Heart left ventricle (tissue), 16 donors: ENCODE measurements around the gene MAPKAPK5. TPM values are rescaled to one million over a fixed set of nuclear protein-coding genes. Genes with fewer than 3 reads are reported as not detected.

ENCODE experiments used
- ATAC-seq, 4 donors: fragments of 200-7000 bp; cut with Tn5 transposase; one replicate each; pipeline ENCODE4 v1.9.1; 2020 to 2022; ENCODE audit warnings: moderate library complexity in 4 of 4, mild to moderate bottlenecking in 3 of 4, moderate number of reproducible peaks in 1 of 4
- DNase-seq, 5 donors: peaks; one replicate each; pipeline ENCODE4 v3.0.0-alpha.2; 2020
- H3K27ac ChIP-seq, 12 donors: fragments of 200-600 bp; sonication (generic) in 4 of 12; one replicate each; pipeline versions ENCODE4 v1.5.0 to v1.8.0; 2016 to 2022; ENCODE audit warnings: mild to moderate bottlenecking in 2 of 12
- H3K27me3 ChIP-seq, 9 donors: fragments of 200-600 bp; sonication (generic) in 2 of 9; one replicate each; pipeline versions ENCODE4 v1.5.1 to v1.8.0; 2016 to 2022; ENCODE audit warnings: mild to moderate bottlenecking in 3 of 9
- H3K36me3 ChIP-seq, 9 donors: fragments of 200-600 bp; sonication (generic) in 2 of 9; one replicate each; pipeline versions ENCODE4 v1.5.0 to v1.8.0; 2018 to 2022; ENCODE audit warnings: mild to moderate bottlenecking in 2 of 9
- H3K4me1 ChIP-seq, 12 donors: fragments of 200-600 bp; sonication (generic) in 4 of 12; one replicate each; pipeline versions ENCODE4 v1.5.0 to v1.8.0; 2016 to 2022; ENCODE audit warnings: mild to moderate bottlenecking in 3 of 12
- H3K4me3 ChIP-seq, 12 donors: fragments of 200-600 bp; sonication (generic) in 4 of 12; one replicate each; pipeline versions ENCODE4 v1.5.0 to v1.8.0; 2017 to 2022; ENCODE audit warnings: mild to moderate bottlenecking in 9 of 12, moderate library complexity in 4 of 12
- H3K9me3 ChIP-seq, 12 donors: fragments of 200-600 bp; sonication (generic) in 4 of 12; one replicate each; pipeline versions ENCODE4 v1.5.0 to v1.8.0; 2016 to 2022; ENCODE audit warnings: mild to moderate bottlenecking in 1 of 12
- POLR2A ChIP-seq, 2 donors: fragments of 450-650 bp; IDR thresholded peaks; one replicate each; pipeline ENCODE4 v1.6.1; 2017; ENCODE audit warnings: antibody characterized with exemption in 2 of 2, mild to moderate bottlenecking in 2 of 2, moderate library complexity in 2 of 2
- WGBS, 4 donors: extraction: QIAGEN DNeasy Blood & Tissue Kit in 2 of 4; methylation state at CpG; one replicate each; pipeline versions ENCODE4 v1.1.5 to v1.1.7; 2013 to 2018; 5-methylcytosine and 5-hydroxymethylcytosine counted together
- intact Hi-C, 10 donors: fragments of 100-400 bp; cut with DNase I; formaldehyde crosslinking; loops; one replicate each; pipeline versions ENCODE4 v1.11.1 to v1.14.2; 2022
- polyA plus RNA-seq, 2 donors: library from polyadenylated mRNA; stranded (reverse); fragments of 200-250 nt; gene quantifications; one replicate each; pipeline ENCODE4 v1.2.3, GENCODE V29; 2013
- total RNA-seq, 9 donors: library from RNA; depleted of rRNA in 2 of 9; stranded (reverse); fragments of >200 nt in 2 of 9; fragmentation: NEBNext Ultra II Directional in 3 of 9; extraction: Animal tissue kit (Norgen Biotek cat#: 25700) in 3 of 9; gene quantifications; one replicate each; pipeline versions ENCODE4 v1.1.0 to v1.2.4, GENCODE V29; 2016 to 2023
- TF ChIP-seq, protein P1 (sequence below), 12 donors: fragments of 200-600 bp; sonication (generic) in 4 of 12; IDR thresholded peaks; one replicate each; pipeline versions ENCODE4 v1.5.0 to v1.8.0; 2018 to 2022; ENCODE audit warnings: antibody characterized with exemption in 12 of 12, mild to moderate bottlenecking in 5 of 12
- donor health status: ischemic (EF 13 %, LVEDD 7.1; RV severe dilation, severe dysfunction).
- donor health status: healthy with polysubstance abuse.
- donor health status: DM: no; HTN: yes; CAD: no.
- donor health status: DM: no; HTN: no; CAD: no.
- donor health status: ischemic (EF 25% LVEDD 6.9; RV normal size, moderate dysfunction).
- donor health status: ischemic (EF 25% LVEDD 5.7; RV mildly dilated, moderate dysfunction).
- donor health status: healthy.
- donor health status: DM: yes; HTN: yes; CAD: no.
- donor health status: ischemic (EF 35%, LVEDD 5.7; RV mildly dilated, moderate dysfunction).
- donor health status: nonischemic (EF 11% LVEDD 7.7; RV severe dilation, severe dysfunction).
- donor health status: DM: yes; HTN: yes; CAD: no.
- donor health status: PGD.
- donor health status: ischemic (EF 29% LVEDD 5.4; RV normal size, mild dysfunction).
- donor health status: nonischemic (EF 23%, LVEDD 6.1; RV moderate dilation, normal function).

Gene MAPKAPK5
- total and polyA plus RNA-seq, 11 donors = 8.0 to 28.7 (median 25.2) TPM

DNA sequence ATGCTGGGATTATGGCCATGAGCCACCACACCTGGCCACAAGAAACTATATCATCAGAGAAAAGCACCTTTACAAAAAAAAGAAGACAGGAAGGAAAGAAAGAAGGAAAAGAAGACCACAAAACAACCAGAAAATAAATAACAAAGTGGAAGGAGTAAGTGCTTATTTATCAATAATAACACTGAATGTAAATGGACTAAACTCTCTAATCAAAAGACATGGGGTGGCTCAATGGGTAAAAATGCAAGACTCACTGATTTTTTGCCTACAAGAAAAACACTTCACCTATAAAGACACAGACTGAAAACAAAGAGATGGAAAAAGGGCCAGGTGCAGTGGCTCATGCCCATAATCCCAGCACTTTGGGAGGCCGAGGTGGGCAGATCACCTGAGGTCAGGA, 65.7 kb downstream of the MAPKAPK5 start:
- no peaks in the 10 kb centered on the region for H3K27me3 ChIP-seq
- H3K36me3 ChIP-seq = peaks cover 0 to 22% (median 3%) of the 10 kb centered on the region in 9 donors
- H3K27ac ChIP-seq = no peak overlapping the region
- ATAC-seq = no peak
- 85 to 100% (median 94%) methylated on average over 1 of the region's 1 CpG for WGBS, 4 donors
- H3K4me1 ChIP-seq = no peaks in the 10 kb centered on the region
- no peak for TF ChIP-seq POLR2A (IDR thresholded peaks at IDR 0.05)
- TF ChIP-seq, protein P1, sequence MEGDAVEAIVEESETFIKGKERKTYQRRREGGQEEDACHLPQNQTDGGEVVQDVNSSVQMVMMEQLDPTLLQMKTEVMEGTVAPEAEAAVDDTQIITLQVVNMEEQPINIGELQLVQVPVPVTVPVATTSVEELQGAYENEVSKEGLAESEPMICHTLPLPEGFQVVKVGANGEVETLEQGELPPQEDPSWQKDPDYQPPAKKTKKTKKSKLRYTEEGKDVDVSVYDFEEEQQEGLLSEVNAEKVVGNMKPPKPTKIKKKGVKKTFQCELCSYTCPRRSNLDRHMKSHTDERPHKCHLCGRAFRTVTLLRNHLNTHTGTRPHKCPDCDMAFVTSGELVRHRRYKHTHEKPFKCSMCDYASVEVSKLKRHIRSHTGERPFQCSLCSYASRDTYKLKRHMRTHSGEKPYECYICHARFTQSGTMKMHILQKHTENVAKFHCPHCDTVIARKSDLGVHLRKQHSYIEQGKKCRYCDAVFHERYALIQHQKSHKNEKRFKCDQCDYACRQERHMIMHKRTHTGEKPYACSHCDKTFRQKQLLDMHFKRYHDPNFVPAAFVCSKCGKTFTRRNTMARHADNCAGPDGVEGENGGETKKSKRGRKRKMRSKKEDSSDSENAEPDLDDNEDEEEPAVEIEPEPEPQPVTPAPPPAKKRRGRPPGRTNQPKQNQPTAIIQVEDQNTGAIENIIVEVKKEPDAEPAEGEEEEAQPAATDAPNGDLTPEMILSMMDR (IDR thresholded peaks at IDR 0.05) = no peak
- H3K4me3 ChIP-seq = no peak overlapping the region
- DNase-seq = no peak
- intact Hi-C loops = no loop called here
- peaks cover 0 to 31% (median 1%) of the 10 kb centered on the region in 12 donors for H3K9me3 ChIP-seq

DNA sequence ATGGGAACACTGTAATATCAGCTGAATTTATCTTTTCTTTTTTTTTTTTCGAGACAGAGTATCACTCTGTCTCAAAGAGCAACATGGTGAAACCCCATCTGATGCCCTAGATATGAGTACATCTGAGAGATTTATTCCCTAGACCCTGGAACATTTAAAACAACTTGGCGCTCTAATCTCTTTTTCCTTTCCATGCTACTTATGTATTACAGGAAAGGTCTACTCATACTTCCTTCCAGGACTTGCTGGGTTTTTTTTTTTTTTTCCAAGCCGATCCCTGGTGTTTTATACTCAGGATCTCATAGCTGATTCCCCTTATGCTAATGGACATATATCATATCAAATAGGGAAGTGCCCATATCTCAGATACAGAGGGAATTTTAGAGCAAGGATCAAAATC, 83.1 kb downstream of the MAPKAPK5 start:
- intact Hi-C loops = no loop called here
- TF ChIP-seq, protein P1 (IDR thresholded peaks at IDR 0.05) = no peak
- no peak for TF ChIP-seq POLR2A (IDR thresholded peaks at IDR 0.05)
- Histone ChIP-seq H3K4me1 (peaks cover 0 to 8% (median 0%) of the 10 kb centered on the region in 12 donors), H3K27ac (no peak overlapping the region), H3K27me3 (no peaks in the 10 kb centered on the region), H3K9me3 (no peaks in the 10 kb centered on the region), H3K4me3 (no peak overlapping the region), H3K36me3 (no peaks in the 10 kb centered on the region)
- ATAC-seq (peak in 1 of 4 donors; percentile 30), DNase-seq (no peak)
- whole genome bisulfite sequencing, 4 donors = 59 to 73% (median 61%) methylated on average over 3 of the region's 3 CpGs

DNA sequence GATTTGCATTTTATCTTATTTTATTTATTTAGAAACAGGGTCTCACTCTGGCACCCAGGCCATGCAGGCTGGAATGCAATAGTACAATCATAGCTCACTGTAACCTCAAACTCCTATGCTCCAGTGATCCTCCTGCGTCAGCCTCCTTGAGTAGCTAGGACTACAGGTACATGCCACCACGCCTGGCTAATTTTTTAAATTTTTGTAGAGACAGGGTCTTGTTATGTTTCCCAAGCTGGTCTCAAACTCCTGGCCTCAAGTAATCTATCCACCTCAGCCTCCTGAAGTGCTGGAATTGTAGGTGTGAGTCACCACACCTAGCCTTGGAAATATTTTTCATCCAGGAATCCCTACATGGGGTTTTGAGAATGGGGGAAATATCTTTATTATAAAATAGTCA, 84.6 kb downstream of the MAPKAPK5 start:
- intact Hi-C loops = no loop called here
- TF ChIP-seq POLR2A (IDR thresholded peaks at IDR 0.05) = no peak
- Histone ChIP-seq H3K4me1 (peaks cover 0 to 8% (median 0%) of the 10 kb centered on the region in 12 donors), H3K27ac (no peak overlapping the region), H3K36me3 (peaks cover 0 to 10% (median 5%) of the 10 kb centered on the region in 9 donors), H3K27me3 (no peaks in the 10 kb centered on the region), H3K4me3 (no peak overlapping the region), H3K9me3 (no peaks in the 10 kb centered on the region)
- ATAC-seq (no peak), DNase-seq (no peak)
- WGBS, 4 donors = 95 to 98% (median 97%) methylated on average over 2 of the region's 2 CpGs

DNA sequence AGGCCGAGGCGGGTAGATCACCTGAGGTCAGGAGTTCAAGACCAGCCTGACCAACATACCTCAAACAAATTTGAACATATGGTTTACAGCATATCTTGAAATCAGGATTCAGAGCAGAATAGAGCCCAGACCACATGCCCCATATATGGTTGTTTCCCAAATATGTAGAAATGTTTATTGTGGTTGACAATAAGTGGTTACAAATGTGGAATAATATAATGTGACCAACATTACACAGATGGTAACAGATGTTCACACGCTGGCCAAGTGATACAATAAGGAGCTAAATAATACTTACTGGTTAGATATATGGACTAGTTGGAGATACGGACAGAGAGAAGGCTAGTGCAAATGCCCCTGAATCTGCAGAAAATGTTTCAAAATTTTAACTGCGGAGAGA, 85.3 kb downstream of the MAPKAPK5 start:
- no peak for ATAC-seq
- intact Hi-C loops = no loop called here
- Histone ChIP-seq H3K27ac (no peak overlapping the region), H3K36me3 (peaks cover 0 to 17% (median 10%) of the 10 kb centered on the region in 9 donors), H3K27me3 (no peaks in the 10 kb centered on the region), H3K4me1 (peaks cover 0 to 8% (median 0%) of the 10 kb centered on the region in 12 donors), H3K4me3 (no peak overlapping the region), H3K9me3 (no peaks in the 10 kb centered on the region)
- no peak for DNase-seq
- TF ChIP-seq, protein P1 (IDR thresholded peaks at IDR 0.05) = no peak
- no peak for TF ChIP-seq POLR2A (IDR thresholded peaks at IDR 0.05)
- WGBS, 4 donors = 85 to 94% (median 89%) methylated on average over 5 of the region's 5 CpGs

DNA sequence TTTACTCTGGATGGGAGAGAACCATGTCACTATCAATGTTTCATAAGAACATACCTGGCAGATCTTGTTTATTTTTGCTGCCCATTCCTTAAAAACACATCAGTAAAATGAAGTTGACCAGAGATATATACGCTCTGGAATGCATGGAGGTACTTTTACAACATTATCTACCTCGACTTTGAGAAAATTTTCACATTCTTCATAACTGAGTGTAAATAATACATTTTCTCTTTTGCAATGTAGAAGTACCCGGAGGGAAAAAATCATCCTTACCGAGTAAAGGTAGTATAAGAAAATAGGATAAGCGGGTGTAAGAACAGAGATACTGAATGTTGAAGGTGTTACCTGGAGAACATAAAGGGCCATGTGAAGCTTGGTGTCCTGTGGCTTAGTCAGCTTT, 90.2 kb downstream of the MAPKAPK5 start:
- no peak for DNase-seq
- ATAC-seq = no peak
- WGBS, 4 donors = 93 to 95% (median 94%) methylated on average over 5 of the region's 5 CpGs
- Histone ChIP-seq H3K9me3 (no peaks in the 10 kb centered on the region), H3K4me3 (no peak overlapping the region), H3K4me1 (peaks cover 0 to 22% (median 9%) of the 10 kb centered on the region in 12 donors), H3K27ac (no peak overlapping the region), H3K27me3 (no peaks in the 10 kb centered on the region), H3K36me3 (peaks cover 0 to 25% (median 17%) of the 10 kb centered on the region in 9 donors)
- TF ChIP-seq, protein P1 (IDR thresholded peaks at IDR 0.05) = no peak
- TF ChIP-seq POLR2A (IDR thresholded peaks at IDR 0.05) = no peak
- intact Hi-C loops = no loop called here
